ENCODE results near the gene LIPC.

LIPC gene

DNA sequence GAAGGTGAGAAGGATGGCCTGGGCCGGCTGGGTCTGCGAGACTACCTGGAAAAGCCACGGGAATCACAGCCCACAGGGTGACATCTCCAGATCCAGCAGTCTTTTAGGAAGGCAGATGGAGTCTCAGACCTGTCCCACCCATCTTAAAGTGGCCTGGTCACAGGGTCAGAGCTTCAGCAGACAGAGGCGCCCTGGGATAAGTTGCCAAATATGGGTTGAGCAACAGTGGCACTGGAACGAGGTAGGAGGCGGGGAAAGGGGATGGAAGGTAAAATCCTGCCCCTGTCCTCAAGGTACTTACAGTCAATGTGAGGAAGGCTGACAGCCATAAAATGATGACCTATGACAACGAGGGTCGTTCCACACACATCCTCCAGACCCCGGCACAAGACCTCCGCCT is 80.7 kb downstream of the LIPC start:
- no peak for DNase-seq (ENCODE audit: low read depth in 2 of 3, low spot score in 2 of 3)

DNA sequence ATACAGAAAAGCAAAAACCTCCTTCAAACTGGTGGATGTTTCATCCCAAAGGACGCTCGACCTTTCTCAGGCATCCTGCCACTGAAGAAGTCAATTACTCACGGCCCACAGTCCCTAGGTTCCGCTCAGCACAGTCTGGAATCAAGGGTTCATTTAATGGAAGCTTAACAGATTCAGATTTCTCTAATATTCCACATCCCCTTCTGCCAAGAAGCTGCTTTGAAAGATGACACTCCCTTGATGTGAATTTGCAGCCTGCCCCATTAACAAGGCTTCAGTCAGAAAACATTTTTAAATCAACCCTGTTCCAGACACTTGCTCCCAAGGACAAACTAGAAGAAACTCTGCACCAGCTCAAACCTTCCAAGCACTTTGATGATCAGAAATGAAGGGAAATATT is 81.2 kb downstream of the LIPC start:
- no peak for DNase-seq (ENCODE audit: low read depth in 2 of 3, low spot score in 2 of 3)

DNA sequence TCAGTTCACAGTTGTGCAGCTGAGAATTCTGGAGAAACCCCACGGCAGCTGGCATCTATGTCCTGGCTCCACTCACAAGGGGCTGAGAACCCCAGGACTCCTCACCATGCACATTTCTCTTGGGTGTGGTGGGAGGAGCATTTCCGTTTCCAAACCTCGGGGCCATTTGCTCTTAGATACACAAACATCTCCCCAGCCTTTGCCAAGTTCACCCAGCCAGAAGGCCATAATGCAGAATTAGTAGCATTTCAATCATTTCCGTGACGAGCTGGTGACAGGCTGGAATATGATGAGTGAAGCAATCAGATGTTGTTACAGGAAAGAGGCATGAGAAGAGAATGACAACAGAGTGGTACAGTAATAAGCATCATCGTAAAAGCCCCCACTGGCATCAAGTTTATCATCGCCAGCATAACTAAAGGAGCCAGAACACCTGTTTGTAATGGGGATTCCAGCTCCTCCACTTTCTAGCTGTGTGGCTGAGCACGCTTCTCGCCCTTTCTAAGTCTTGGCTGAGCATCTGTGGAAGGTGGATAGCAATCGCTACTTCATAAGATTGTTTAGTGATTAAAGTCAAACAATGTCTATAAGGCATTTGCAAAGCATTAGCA is 82.0 kb downstream of the LIPC start:
- no peak for DNase-seq (ENCODE audit: low read depth in 2 of 3, low spot score in 2 of 3)

DNA sequence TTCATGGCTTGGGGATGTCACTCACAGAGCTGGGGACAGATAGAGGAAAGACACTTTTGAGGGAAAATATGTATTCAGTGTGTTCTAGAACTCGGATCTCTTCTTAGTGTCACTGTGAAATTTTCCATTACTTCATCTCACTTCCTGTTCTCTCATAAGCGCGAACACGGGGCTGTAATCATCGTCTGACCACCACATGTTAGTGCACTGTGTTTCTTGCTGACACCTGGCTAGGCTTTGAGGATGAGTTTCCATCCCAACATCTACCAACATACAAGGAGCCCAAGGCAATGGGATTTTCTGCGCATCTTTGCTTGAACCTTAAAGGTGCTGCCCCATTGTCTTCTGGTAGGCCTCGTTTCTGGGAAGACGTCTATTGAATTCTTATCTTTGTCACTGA is 84.0 kb downstream of the LIPC start:
- no peak for DNase-seq (ENCODE audit: low read depth in 2 of 3, low spot score in 2 of 3)

DNA sequence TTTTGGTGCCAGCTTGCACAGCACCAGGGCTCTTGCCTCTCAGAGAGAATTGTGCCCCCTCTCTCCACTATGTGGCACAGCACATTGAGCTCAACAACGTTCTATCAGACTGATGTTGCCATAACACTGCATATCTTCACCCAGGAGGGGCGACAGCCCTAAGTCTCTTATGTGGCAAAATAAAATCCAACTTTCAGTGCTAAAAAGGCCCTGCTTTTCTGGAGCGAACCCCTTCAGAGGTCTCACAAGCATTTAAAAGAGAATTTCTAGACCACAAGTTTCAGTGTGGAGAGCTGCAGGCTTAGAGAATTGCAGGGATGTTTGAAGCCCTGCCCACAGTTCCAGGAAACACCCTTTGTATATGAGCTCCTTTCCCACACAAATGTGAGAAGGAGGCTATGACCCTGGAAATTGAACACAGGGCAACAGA is 85.5 kb downstream of the LIPC start:
- no peak for DNase-seq (ENCODE audit: low read depth in 2 of 3, low spot score in 2 of 3)

DNA sequence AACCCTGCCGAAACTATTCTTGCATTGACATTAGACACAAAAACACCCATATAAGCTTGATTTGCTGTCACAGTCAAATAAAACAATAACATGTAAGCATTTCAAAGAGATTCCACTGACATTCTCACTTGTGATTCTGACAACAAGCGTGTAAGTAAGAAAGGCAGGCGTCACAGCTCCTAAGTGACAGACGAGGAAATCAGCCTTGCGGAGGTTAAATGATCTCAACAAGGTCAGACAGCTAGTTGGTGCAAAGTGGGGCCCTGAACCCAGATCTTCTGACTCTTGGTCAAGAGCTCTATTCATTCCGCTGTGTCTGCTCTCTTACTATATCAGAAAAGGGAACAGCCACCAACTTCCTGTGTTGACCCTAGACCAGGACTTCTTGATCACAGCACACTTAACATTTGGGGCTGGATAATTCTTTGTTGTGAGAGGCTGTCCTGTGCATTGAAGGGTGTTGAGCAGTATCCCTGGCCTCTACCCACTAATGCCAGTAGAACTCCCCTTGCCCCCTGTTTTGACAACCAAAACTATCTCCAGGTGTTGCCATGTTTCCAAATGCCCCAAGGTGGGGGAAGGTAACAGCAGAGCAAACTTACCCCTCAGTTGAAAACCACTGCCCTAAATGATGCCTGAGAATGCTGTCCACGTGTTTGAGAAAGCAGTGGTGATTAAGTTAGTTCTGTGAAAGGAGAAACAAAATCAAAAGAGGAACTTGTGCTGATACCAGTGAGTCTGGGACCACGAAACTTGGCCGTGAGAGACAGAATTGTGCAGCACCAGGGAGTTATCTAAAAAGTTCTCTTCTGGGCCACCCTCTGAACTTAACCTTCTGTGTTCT is 86.1 kb downstream of the LIPC start:
- DNase-seq (ENCODE audit: low read depth in 2 of 3, low spot score in 2 of 3): no peak

DNA sequence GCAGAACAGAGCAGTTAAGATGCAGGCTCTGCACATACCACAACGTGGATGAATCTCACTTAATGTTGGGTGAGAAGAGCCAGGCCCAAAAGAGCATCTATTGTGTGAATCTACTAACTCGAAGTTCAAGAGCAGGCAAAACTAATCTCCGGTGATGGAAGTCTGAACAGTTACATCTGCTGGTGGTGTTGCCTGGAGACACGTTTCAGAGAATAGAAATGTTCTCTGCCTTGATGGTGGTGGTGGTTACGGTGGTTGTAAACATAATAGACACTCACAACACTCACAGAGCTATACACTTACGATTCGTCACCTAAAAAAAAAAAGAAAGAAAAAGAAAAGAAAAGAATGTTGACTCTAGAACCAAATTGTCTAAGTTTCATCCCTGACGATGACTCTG is 86.8 kb downstream of the LIPC start:
- DNase-seq (ENCODE audit: low read depth in 2 of 3, low spot score in 2 of 3): no peak

DNA sequence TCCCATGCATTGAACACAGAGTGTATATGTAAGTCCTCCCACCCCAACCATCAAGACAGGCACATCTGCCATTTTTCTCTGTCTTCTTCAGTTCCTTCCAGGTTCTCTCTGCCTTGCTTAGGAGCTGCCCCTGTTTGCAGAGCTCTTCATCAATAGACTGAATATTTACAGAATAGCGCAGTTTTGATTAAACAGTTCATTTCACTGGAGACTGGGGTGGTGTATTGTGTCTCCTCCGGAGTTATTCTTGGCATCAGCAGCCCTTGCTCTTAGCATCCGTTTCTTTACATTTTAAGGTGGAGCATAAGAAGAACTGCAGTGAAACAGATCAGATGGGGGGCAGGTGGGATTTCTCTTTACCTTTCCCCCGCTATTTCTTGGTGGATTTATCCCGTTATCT is 87.7 kb downstream of the LIPC start:
- DNase-seq (ENCODE audit: low read depth in 2 of 3, low spot score in 2 of 3): no peak

DNA sequence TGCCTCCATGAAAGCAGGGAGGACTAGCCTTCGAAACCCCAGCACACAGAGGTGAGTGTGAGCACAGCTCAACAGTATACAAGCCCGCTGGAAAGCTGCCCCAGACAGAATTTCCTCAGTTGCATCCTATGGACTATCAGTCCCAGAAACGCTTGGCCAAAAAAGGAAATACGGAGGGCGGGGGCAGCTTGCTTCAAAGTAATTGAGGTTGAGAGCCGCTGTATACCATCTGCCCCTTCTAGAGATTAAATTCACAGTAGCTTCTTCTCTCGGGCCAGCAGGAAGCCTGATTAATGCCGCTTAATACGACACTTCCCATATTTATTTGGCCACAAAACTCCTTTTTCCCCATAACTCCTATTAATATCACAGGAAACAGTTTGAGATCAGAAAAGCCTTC is 88.7 kb downstream of the LIPC start:
- no peak for DNase-seq (ENCODE audit: low read depth in 2 of 3, low spot score in 2 of 3)

DNA sequence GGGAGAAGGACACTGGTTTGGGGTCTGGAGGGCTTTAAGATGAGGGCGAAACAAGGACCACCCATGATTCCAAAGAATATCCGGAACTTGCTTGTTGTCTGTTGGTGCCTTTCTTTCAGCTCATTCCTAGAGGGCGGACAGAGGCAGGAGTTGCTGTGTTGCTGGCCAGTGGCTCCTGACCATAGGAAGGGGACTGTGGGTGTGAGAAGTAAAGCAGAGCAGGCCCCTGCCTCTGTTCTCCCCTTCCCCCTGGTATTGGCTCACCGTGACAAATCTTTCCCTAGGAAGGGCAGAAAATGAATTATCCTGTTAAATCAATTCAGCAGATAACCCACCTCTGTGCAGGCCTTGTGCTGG is 89.1 kb downstream of the LIPC start:
- no peak for DNase-seq (ENCODE audit: low read depth in 2 of 3, low spot score in 2 of 3)

DNA sequence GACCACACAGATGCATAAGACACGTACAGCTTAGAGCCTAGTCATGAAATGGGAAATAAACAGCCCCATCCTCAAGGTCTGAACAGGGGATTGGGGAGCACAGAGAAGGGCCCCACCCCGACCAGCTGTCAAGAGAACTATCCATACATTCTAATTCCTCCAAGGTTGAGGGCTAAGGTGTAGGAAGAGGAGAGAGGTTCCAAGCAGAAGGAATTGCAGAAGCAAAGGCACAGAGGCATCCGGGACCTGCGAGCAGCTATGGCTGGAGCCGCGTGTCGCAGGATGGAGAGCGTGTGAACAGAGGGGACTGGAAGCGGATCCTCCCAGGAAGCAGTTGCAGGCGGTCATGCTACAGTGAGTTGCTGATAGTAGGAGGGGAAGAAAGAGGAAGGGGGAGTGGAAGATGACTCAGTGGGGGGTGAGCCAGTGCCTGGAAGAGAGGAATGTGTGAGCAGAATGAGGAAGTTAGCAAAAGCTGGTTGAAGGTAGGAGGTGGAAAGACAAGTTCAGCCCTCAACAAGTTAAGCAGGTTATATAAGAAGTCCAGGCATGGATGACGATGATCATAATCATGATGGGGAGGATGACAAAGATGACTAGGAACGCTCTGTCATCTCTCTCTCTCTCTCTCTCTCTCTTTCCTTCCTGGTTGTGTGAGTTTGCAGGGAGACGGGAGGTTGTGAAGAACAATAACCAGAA is 89.7 kb downstream of the LIPC start:
- no peak for DNase-seq (ENCODE audit: low read depth in 2 of 3, low spot score in 2 of 3)

DNA sequence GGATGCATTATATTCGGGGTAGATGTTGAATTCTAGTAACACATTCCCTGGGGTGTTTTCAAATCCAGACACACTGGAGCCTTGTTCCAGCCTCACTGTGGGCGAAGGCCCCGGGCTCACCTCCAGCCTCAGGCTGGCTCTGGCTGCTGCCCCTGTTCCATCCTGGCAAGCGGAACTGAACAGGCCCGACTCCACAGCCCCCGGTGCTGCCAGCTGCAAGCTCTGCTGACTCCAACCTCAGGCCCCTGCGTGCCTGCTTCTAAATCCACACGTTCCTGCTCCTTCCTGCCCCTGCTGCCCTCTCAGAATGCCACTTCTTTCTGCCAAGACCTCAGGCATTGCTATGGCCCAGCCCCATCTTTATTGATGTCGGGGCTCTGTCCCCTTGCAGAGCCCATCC is 90.6 kb downstream of the LIPC start:
- DNase-seq (ENCODE audit: low read depth in 2 of 3, low spot score in 2 of 3): no peak

DNA sequence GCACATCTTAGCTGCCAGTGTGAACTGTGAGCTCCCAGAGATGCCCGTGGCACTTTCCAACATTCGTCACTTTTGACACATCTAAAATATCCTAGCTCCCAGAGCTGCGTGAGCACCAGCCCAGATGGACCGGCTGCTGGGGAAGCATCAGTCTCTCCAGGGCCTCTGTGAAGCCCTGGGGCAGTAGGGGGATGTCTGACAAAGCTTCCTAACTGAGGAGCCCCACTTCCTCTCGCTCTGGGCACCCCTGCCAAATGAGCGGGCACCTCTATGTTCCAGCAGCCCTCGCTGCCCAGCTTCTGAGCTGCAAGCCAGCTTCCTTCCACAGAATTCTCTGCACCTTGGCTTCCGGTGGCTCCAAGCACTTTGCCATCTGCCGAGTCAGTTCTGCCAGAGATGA is 91.1 kb downstream of the LIPC start:
- no peak for DNase-seq (ENCODE audit: low read depth in 2 of 3, low spot score in 2 of 3)

DNA sequence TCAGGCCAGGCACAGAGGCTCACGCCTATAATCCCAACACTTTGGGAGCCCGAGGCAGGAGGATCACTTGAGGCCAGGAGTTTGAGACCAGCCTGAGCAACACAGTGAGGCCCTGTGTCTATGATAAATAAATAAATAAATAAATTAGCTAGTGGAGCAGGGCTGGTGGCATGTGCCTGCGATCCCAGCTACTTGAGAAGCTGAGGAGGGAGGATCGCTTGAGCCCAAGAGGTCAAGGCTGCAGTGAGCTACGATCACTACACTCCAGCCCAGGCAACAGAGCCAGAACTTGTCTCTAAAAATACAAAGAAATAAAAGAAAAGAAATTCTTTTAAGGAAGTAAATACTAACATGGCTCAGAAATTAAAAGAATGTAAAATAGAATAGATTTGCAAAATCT is 91.8 kb downstream of the LIPC start:
- DNase-seq (ENCODE audit: low read depth in 2 of 3, low spot score in 2 of 3): no peak

DNA sequence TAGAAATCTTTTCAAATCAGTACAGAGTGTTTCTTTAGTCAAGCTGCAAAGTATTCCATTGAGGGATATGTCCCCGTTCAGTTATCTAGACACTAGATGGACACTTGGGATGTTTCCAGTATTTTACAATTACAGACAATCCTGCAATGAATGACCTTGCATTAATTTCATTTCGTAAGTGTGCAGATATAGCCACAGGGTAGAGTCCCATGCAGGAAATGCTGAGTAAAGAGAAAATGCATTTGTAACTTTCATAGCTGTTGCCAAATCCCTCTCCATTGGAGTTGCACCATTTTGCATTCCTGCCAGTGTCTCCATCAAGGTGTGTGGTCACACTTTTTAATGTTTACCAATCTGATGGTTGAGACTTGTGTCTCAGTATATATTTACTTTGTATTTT is 92.5 kb downstream of the LIPC start:
- no peak for DNase-seq (ENCODE audit: low read depth in 2 of 3, low spot score in 2 of 3)

DNA sequence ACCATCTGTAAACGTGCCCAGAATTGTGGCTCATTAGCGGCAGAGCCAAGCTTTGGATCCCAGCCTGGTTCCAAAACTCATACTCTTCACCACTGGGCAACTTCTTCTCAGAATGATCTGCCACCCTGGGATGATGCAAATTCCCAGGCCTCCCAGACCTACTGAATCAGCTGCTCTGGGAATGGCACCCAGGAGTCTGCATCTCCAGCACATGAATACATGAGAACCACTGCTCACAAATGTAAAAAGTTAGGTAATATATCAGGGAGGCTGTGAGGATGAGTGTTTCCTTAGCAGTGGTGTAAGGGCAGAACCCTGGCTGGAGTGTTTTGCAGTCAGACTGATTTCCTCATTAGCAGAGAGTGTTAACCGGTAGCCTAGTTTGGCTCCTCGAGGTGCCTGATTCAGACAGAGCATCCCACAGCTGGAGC is 94.2 kb downstream of the LIPC start:
- DNase-seq (ENCODE audit: low read depth in 2 of 3, low spot score in 2 of 3): no peak

DNA sequence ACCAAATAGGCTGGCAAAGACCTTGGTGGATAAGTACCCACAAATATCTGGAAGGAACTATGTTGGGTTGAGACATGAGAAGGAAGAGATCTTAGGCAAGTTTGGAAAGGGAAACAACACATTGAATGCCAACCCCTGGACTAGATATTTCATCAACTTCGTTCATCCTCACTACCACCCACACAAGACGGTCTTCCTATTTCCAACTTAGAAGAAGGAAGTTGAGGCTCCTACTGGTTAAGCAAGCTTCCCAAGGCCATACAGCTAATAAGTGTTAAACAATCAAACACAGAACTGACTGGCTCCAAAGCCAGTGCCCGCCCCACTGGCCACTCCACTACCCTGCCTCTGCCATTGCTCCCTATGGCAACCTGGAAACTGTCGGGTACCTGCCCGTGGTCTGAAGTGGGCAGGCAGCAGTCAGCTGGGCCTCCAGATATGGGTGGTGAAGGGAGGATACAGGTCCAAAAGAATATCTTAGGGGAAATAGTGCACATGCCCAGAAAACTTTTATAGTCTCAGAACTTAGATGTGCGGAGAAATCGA is 94.9 kb downstream of the LIPC start:
- no peak for DNase-seq (ENCODE audit: low read depth in 2 of 3, low spot score in 2 of 3)

DNA sequence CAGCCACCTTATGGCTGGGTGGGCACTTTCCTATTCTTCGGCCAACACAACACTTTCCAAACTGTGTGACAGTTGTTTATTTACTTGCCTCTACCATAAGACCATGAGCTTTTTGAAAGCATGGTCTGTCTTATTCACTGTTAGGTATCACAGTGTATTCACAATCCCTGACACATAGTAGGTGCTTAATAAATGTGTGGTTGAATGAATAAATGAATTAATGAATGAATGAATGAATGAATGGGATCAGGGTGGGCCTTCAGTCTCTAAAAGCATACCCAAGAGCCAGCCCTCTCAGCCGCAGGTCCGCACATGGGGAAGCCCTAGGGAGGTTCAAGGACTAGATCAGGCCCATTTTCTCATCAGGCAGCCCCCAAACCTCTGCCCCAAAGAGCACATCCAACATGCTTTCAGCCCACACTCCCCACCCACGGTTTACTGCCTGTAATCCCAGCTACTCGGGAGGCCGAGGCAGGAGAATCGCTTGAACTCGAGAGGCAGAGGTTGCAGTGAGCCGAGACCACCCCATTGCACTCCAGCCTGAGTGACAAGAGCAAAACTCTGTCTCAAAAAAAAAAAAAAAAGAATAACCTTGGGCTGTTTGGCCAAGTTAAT is 95.9 kb downstream of the LIPC start:
- no peak for DNase-seq (ENCODE audit: low read depth in 2 of 3, low spot score in 2 of 3)

DNA sequence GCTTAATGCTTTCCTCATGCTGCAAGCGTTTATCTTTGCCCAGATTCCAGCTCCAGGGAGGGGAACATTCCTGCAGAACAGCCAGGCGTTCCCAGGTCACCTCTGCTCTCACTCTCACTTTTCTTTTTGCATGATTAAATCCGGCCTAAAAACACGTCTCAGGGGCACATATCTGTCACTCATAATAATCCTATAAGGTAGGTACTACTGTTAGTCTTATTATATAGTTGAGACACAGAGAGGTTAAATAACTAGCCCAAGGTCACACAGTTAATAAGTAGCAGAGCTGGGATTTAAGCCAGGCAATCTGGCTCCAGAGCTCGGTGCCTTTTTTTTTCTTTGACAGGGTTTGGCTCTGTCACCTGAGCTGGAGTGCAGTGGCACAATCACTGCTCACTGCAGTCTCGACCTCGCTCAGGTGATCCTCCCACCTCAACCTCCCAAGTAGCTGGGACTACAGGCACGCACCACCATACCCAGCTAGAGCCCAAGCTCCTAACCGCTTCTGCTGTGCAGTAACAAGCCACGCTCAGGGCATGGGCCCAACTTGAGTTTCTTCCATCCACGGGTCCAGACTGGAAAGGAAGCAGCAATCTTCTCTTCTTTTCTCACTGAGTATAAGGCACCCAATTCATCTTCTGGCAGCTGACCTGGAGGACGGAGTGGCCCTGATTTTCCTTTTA is 96.5 kb downstream of the LIPC start:
- DNase-seq (ENCODE audit: low read depth in 2 of 3, low spot score in 2 of 3): no peak

DNA sequence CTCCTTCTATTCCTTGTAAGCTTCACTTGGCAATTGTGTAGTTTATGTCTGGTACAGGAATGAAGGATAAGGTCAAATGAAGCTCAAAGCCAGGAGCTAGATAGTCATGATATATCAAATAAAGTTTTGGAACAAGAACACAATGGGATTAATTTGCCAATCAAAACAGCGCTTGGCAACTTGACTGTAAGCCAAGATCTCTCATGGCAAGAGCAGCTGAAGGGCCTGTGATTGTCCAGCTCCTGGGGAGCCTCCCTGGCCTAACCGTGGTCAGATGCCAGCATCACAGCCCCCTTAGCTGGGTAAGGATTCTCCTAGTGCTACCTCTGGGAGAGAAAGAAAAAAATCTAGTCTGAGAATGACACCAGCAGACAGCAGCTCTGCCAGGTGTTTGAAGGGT is 97.2 kb downstream of the LIPC start:
- DNase-seq (ENCODE audit: low read depth in 2 of 3, low spot score in 2 of 3): no peak

DNA sequence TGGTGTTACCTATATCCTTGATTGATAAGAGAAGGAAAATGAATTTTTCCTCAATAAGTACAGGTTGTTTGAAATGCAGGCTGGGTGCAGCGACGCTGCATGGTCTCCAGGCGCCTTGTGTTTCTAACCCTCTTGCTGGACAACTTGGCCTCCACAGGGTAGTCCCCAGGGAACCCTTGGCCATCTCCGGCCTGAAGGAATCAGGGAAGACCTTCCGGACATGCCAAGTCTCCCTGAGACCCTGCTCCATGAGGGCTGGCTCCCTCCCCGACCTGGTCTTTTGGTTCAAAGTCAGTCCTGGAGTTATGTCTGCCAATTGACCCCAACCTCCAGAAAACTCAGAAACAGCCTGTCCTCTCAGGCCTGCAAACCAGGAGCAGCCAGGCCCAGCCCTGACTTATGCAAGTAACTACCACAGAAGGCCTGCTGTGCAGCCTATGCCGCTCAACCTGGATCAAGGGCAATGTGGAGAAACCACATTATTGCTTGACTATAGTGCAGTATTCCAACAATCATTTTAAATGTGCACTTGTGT is 98.3 kb downstream of the LIPC start:
- no peak for DNase-seq (ENCODE audit: low read depth in 2 of 3, low spot score in 2 of 3)
